GF-D8 (cell line): ENCODE data around the gene POLA1.

Experiments
- DNase-seq: peaks from one replicate; lab custom pipeline; 2025; lab: John Stamatoyannopoulos, UW

POLA1 gene

DNA sequence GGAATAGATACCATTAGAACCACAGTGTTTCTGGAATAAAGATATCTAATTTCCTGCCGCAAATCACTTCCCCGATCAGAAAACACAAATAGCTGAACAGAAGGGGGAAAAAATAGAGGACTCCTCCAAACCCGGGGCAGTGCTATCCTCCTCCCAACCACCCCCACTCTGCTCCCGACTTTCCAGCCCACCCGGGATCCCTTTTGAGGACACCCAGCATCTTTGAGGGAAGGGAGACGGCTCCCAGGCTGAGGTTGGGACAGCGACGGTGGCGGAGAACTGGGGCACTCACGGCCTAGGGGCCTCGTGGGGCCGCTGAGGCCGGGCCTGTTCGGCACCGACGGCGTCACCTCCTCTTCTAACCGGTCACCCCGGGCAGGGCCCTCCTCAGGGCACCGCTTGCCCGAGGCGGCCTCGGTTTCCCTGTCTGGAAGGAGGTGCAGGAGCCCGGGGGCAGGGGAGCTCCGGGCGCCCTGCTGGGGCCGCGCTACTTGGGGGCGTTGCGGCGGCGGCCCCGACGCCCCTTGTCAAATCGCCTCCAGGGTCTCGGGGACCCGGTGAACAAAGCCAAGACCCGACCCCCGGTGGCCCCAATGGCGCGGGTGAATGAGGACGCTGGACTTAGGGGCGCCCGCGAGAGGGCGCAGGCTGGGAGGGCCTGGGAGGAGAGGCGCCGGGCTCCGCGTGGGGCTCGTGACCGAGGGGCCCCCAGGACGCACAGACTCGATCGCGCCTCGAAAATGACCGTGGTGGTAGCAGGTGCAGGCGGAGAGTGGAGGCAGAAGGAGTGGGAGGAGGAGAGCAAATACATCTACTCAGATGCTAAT lies 329.0 kb downstream of the POLA1 start:
- DNase-seq: no peak

DNA sequence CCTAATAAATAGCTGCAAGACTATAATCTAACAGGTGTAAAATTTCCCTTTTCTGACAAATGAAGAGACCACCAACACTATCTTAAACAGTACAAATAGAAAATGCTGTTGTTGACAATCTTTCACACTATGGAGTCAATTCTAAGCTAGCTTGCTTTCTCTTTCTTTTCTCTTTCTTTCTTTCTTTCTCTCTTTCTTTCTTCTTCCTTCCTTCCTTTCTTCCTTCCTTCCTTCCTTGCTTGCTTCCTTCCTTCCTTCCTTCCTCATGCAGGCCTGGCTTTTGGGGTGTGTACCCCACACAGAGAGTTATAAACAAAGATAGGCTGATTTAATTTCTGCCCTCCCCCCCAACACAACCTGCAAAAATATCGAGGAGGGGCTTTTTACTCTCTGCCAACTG lies 330.2 kb downstream of the POLA1 start:
- no peak for DNase-seq

DNA sequence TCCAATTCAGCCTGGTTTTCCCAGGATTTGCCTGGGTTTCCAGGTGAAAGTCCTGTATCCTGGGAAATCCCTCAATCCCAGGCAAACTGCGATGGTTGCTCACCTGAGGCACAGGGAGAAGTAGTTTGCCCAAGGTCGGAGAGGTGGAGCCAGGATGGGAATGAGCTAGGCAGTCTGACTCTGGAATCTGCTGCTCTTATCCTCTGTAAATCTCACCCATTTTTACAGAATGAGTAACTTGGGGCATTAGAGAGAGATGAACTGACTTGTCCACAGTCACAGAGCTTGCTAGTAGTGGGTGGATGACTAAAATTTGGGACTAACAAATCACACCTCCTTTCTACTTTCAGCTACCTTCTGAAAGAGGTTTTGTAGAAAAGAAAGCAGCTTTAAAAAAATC lies 331.9 kb downstream of the POLA1 start:
- DNase-seq: no peak

DNA sequence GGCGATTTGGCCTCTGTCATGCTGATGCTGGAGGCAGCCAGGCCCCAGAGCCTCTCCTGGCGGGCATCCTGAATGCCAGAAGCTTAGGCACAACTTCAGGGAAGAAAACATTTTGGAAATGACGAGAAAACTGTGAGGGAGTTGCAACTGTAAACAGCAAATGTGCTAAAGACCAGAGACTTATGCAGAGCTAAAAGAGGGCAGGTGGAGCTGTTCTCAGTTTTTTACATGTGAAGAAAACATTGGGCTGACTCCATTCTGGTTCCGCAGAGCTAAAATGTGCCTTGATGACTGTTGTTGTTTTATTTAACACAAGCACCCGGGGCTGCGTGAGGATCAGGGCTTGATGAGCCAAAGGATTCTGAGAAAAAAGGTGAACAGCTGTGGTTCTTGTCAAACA lies 332.9 kb downstream of the POLA1 start:
- no peak for DNase-seq

DNA sequence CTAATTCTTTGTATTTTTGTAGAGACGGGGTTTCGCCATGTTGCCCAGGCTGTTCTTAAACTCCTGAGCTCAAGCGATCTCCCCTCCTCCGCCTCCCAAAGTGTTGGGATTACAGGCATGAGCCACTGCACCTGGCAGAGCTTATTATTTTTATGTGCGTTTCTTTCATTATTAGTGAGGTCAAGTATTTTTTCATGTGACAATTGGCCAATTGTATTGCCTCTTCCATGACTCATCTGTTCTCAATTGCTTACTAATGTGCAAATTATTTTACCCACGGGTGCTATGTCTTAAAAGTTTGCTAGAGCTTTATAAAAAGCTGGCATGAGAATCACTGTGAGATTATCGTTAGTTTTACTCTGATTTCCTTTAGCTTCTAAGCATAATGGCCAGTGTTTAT lies 335.0 kb downstream of the POLA1 start:
- no peak for DNase-seq

DNA sequence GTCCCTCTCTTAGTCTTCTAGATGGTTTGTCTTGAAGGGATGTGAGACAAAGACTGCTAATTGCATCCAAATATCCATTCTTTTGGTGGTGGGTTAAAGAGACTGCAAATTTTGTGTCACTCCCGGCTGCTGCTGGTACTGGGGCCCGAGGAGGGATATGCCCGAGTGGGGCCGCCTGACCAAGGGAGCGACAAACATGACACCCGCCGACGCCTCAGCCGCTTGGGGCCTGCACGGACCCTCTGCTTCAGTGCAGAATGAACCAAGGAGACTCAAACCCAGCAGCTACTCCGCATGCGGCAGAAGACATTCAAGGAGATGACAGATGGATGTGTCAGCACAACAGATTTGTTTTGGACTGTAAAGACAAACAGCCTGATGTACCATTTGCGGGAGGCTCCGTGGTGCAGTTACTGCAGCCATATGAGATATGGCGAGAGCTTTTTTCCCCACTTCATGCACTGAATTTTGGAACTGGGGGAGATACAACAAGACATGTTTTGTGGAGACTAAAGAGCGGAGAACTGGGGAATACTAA lies 335.6 kb downstream of the POLA1 start:
- no peak for DNase-seq

DNA sequence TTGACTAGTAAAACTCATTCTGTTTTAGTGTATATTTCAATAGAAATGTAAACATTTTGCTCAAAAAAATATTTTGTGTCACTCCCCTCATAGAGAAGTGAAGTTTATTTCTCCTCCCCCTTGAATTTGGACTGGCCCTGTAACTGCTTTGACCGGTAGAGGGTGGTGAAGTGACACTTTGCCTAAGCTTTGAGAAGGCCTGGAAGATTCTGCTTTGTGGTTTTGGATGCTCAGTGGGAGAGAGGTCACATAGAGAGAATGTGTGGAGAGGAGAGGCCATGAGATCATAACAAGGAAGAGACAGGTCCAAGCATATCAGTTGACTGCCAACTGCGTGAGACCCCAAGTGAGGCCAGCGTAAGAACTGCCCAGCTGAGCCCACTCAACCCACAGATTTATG lies 341.2 kb downstream of the POLA1 start:
- DNase-seq: no peak

DNA sequence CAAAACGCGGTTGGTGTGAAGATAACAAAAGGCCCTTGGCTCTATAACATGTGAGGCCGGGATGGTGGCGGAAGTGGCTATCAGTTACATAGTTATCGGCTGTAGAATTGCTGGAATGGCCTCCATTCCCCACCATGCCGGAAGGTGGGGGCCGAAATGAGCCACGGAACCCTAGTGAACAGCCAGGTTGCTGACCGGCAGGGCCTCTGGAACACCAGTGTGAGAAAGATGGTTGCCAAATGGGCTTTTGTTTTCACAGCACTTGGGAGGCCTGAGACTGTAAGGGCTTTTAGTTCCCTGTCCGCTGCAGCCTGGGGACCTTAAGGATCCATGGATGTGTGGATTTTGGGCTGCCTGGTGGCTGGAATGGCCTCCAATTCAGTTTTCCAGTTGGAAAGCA lies 345.3 kb downstream of the POLA1 start:
- DNase-seq: no peak

DNA sequence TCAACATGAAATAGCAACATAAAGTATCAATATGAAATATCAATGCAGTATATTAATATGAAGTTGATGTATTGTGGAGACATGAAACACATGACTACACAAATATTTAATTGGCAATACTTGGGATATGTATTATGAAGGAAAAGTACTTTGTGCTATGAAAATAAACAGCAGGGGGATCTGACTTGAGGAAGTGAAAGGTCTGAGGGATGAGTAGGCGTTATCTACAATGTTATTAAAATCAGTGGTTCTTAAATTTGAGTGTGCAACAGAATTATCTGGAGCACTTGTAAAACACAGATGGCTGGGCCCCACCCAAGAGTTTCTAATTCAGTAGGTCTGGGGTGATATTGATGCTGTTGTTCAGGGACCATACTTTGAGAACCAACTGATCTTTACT lies 349.5 kb downstream of the POLA1 start:
- DNase-seq: no peak
